ENCODE results near the gene RELN. TPM values are rescaled to one million over a fixed set of nuclear protein-coding genes. Genes with fewer than 3 reads are reported as not detected.

The RELN gene
- total RNA-seq, 1 donor from 2014 or later = not detected

- DNase-seq (no peak), ATAC-seq (ENCODE audit: low read depth) (no peak)
- Mint-ChIP-seq H3K4me1 (no peaks in the 10 kb centered on the region), H3K36me3 (ENCODE audit: low read depth) (no peaks in the 10 kb centered on the region), H3K4me3 (no peak overlapping the region), H3K27ac (no peak overlapping the region), H3K27me3 (no peaks in the 10 kb centered on the region), H3K9me3 (peaks cover 2% of the 10 kb centered on the region)
- no peak for TF ChIP-seq CTCF (IDR thresholded peaks at IDR 0.05)
- CTCF ChIA-PET = no interaction called here
- intact Hi-C loops (cut with micrococcal nuclease) = no loop called here
- POLR2A ChIA-PET = no interaction called here
Measured at GRCh38 chr7:103888603-103889153, 100.8 kb downstream of the RELN start.

- TF ChIP-seq CTCF (IDR thresholded peaks at IDR 0.05) = no peak
- CTCF ChIA-PET = no interaction called here
- Mint-ChIP-seq H3K27ac (no peak overlapping the region), H3K4me3 (no peak overlapping the region), H3K4me1 (no peaks in the 10 kb centered on the region), H3K36me3 (ENCODE audit: low read depth) (no peaks in the 10 kb centered on the region), H3K9me3 (peaks cover 2% of the 10 kb centered on the region), H3K27me3 (no peaks in the 10 kb centered on the region)
- ATAC-seq (ENCODE audit: low read depth) (no peak), DNase-seq (no peak)
- intact Hi-C loops (cut with micrococcal nuclease) = no loop called here
- POLR2A ChIA-PET = no interaction called here
Measured at GRCh38 chr7:103887853-103888602, 101.4 kb downstream of the RELN start.

- POLR2A ChIA-PET = no interaction called here
- H3K27me3 Mint-ChIP-seq = peaks cover 1% of the 10 kb centered on the region
- no peaks in the 10 kb centered on the region for H3K4me1 Mint-ChIP-seq
- TF ChIP-seq CTCF (IDR thresholded peaks at IDR 0.05) = no peak
- ATAC-seq (ENCODE audit: low read depth) = no peak
- CTCF ChIA-PET = no interaction called here
- no peak overlapping the region for H3K4me3 Mint-ChIP-seq
- no peaks in the 10 kb centered on the region for H3K36me3 Mint-ChIP-seq (ENCODE audit: low read depth)
- intact Hi-C loops (cut with micrococcal nuclease) = no loop called here
- no peak overlapping the region for H3K27ac Mint-ChIP-seq
- no peak for DNase-seq
- H3K9me3 Mint-ChIP-seq = peaks cover 2% of the 10 kb centered on the region
Measured at GRCh38 chr7:103887050-103887449, 102.4 kb downstream of the RELN start.

DNA sequence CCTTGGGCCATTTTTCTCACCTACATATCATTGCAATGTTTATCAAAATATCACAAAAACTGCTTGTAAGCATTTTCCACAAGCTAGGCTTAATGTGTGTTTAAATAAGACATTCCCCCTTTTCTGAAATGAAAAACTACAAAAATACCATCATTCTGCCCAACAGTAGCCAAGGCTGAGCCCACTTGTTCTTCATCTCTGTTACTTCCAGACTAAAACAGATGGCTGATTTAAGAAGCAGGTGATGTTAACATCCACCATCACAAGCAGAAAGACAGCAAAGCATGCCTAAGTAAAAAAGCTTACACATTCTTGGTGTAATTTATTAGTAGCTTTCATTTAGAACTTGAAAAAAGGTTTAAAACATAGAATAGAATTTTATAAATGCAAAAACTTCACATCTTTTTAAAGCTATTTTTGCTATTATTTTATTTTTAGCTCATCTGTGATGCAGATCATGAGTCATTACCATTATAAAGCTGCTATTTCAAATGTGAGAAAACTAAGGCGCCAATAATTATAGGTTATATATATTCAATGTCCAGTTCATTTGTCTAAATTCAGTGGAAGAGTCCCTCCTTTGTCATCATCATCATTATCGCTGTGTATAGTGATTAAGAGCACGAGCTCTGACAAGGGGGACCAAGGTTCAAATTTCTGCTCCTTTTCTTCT, 109.4 kb downstream of the RELN start:
- H3K4me3 Mint-ChIP-seq = no peak overlapping the region
- intact Hi-C loops (cut with micrococcal nuclease) = no loop called here

More for the DNA sequence above, 109.4 kb downstream of the RELN start:
- ChIA-PET POLR2A (no interaction called here), CTCF (no interaction called here)
- peaks cover 2% of the 10 kb centered on the region for H3K27me3 Mint-ChIP-seq
- H3K9me3 Mint-ChIP-seq = peaks cover 2% of the 10 kb centered on the region
- H3K4me1 Mint-ChIP-seq = no peaks in the 10 kb centered on the region
- no peak for TF ChIP-seq CTCF (IDR thresholded peaks at IDR 0.05)
- DNase-seq (no peak), ATAC-seq (ENCODE audit: low read depth) (no peak)
- H3K36me3 Mint-ChIP-seq (ENCODE audit: low read depth) = no peaks in the 10 kb centered on the region
- H3K27ac Mint-ChIP-seq = no peak overlapping the region

Data from activated B cell treated with CpG ODN at 0.5 μM for 24 hours (primary cell).